GM06990 (cell line): ENCODE data around the gene KRT13.

Source experiments
- DNase-seq: peaks from one replicate; pipeline ENCODE4 v3.0.0-alpha.2; 2011; ENCODE audit not compliant: insufficient read length; ENCODE audit errors: extremely low read depth
- H3K27me3 ChIP-seq: replicated peaks from 2 replicates; pipeline ENCODE4 v1.6.0; 2011; ENCODE audit warnings: low read length; ENCODE audit not compliant: control insufficient read depth, insufficient read depth
- H3K36me3 ChIP-seq: 2 replicates; pipeline ENCODE4 v1.5.1; 2011; ENCODE audit warnings: low read length; ENCODE audit not compliant: control insufficient read depth, insufficient read depth
- H3K4me3 ChIP-seq: replicated peaks from 2 replicates; pipeline ENCODE4 v1.5.1; 2011; ENCODE audit warnings: low read depth, mild to moderate bottlenecking, control low read depth, low read length
- CTCF ChIP-seq: IDR thresholded peaks from 2 replicates; pipeline ENCODE4 v1.5.1; 2011; ENCODE audit warnings: low read length, control low read depth, mild to moderate bottlenecking, inconsistent platforms; ENCODE audit not compliant: insufficient read depth, poor library complexity, severe bottlenecking

The KRT13 gene

GRCh38 chr17:41486809-41487530 is 18.4 kb downstream of the KRT13 start:
- Histone ChIP-seq H3K36me3 (no peaks in the 10 kb centered on the region), H3K4me3 (no peak overlapping the region), H3K27me3 (no peaks in the 10 kb centered on the region; the same call in 1 of the 2 replicates)
- peak; percentile 72 for TF ChIP-seq CTCF
- peak; percentile 18 for DNase-seq

- no peaks in the 10 kb centered on the region for H3K36me3 ChIP-seq
- DNase-seq = no peak
- H3K4me3 ChIP-seq = no peak overlapping the region
- TF ChIP-seq CTCF = no peak
- H3K27me3 ChIP-seq = no peaks in the 10 kb centered on the region; the same call in 1 of the 2 replicates
Measured at GRCh38 chr17:41486316-41486715, 19.1 kb downstream of the KRT13 start.

- Histone ChIP-seq H3K27me3 (no peaks in the 10 kb centered on the region; the same call in 1 of the 2 replicates), H3K36me3 (no peaks in the 10 kb centered on the region), H3K4me3 (no peak overlapping the region)
- TF ChIP-seq CTCF = no peak
- DNase-seq = no peak
Measured at GRCh38 chr17:41484920-41485904, 20.2 kb downstream of the KRT13 start.

GRCh38 chr17:41483991-41484826 is 21.2 kb downstream of the KRT13 start:
- H3K27me3 ChIP-seq = no peaks in the 10 kb centered on the region; the same call in 1 of the 2 replicates
- H3K36me3 ChIP-seq = no peaks in the 10 kb centered on the region
- no peak for DNase-seq
- no peak overlapping the region for H3K4me3 ChIP-seq
- TF ChIP-seq CTCF = no peak

- Histone ChIP-seq H3K4me3 (no peak overlapping the region), H3K36me3 (no peaks in the 10 kb centered on the region), H3K27me3 (no peaks in the 10 kb centered on the region; the same call in 1 of the 2 replicates)
- no peak for TF ChIP-seq CTCF
- no peak for DNase-seq
Measured at GRCh38 chr17:41483531-41483930, 21.9 kb downstream of the KRT13 start.
